ENCODE measurements around the gene TMEM59.

DNA sequence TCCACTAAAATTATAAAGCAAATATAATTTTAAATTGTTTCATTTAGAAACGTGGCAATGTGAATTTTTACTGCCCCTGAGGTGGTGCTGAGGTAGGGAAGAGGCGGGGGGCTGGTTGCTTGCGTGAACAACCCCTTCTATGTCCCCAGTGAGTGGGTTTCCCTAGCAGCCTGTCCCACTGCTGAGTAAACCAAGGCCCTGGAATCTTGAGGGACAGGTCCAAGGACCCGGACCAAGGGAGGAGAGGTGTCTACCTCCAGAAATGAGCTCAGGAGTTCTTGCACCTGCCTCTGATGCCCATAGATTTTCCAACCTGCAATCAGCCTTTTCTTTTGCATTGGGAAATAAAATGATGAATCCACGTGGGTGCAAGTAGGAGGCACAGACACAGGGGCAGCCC, 34.4 kb downstream of the TMEM59 start:
- TF ChIP-seq, protein P1, sequence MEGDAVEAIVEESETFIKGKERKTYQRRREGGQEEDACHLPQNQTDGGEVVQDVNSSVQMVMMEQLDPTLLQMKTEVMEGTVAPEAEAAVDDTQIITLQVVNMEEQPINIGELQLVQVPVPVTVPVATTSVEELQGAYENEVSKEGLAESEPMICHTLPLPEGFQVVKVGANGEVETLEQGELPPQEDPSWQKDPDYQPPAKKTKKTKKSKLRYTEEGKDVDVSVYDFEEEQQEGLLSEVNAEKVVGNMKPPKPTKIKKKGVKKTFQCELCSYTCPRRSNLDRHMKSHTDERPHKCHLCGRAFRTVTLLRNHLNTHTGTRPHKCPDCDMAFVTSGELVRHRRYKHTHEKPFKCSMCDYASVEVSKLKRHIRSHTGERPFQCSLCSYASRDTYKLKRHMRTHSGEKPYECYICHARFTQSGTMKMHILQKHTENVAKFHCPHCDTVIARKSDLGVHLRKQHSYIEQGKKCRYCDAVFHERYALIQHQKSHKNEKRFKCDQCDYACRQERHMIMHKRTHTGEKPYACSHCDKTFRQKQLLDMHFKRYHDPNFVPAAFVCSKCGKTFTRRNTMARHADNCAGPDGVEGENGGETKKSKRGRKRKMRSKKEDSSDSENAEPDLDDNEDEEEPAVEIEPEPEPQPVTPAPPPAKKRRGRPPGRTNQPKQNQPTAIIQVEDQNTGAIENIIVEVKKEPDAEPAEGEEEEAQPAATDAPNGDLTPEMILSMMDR (conservative IDR thresholded peaks at IDR 0.05; ENCODE audit: low read length) = no peak
- no peak for TF ChIP-seq EZH2phosphoT487 (IDR thresholded peaks at IDR 0.05; ENCODE audit: borderline replicate concordance, low read depth, low read length)
